NCI-H69 (cell line): ENCODE data around the gene ANXA6.
A peak's percentile ranks its signal among the peaks of the same experiment; 100 is the strongest.

Source experiments
- DNase-seq: peaks from one replicate; lab custom pipeline; 2025; lab: John Stamatoyannopoulos, UW

ANXA6 gene

GRCh38 chr5:151153300-151153699 is 4.3 kb downstream of the ANXA6 start:
- no peak for DNase-seq

- no peak for DNase-seq
These were observed 5.8 kb downstream of the ANXA6 start for GRCh38 chr5:151151793-151152192.

- no peak for DNase-seq
These were observed 6.3 kb downstream of the ANXA6 start for GRCh38 chr5:151151263-151151660.

- no peak for DNase-seq
These were observed 6.9 kb downstream of the ANXA6 start for GRCh38 chr5:151150471-151151262.

- no peak for DNase-seq
These were observed 9.0 kb downstream of the ANXA6 start for GRCh38 chr5:151148583-151148982.

GRCh38 chr5:151147033-151147432 is 10.5 kb downstream of the ANXA6 start:
- DNase-seq: no peak

- DNase-seq: no peak
These were observed 11.5 kb downstream of the ANXA6 start for GRCh38 chr5:151146061-151146460.

- no peak for DNase-seq
These were observed 12.7 kb downstream of the ANXA6 start for GRCh38 chr5:151144922-151145321.

GRCh38 chr5:151144275-151144674 is 13.3 kb downstream of the ANXA6 start:
- DNase-seq: no peak

- no peak for DNase-seq
These were observed 13.9 kb downstream of the ANXA6 start for GRCh38 chr5:151143645-151144044.

- no peak for DNase-seq
These were observed 14.6 kb downstream of the ANXA6 start for GRCh38 chr5:151142933-151143332.

GRCh38 chr5:151141535-151141934 is 16.0 kb downstream of the ANXA6 start:
- no peak for DNase-seq

- DNase-seq: no peak
These were observed 16.7 kb downstream of the ANXA6 start for GRCh38 chr5:151140686-151141459.

GRCh38 chr5:151139646-151140045 is 17.9 kb downstream of the ANXA6 start:
- DNase-seq: no peak

GRCh38 chr5:151139015-151139414 is 18.6 kb downstream of the ANXA6 start:
- DNase-seq: peak; percentile 11

- no peak for DNase-seq
These were observed 19.5 kb downstream of the ANXA6 start for GRCh38 chr5:151138114-151138513.

GRCh38 chr5:151137067-151137825 is 20.3 kb downstream of the ANXA6 start:
- DNase-seq: no peak

- DNase-seq: no peak
These were observed 23.4 kb downstream of the ANXA6 start for GRCh38 chr5:151134228-151134627.

GRCh38 chr5:151132963-151133362 is 24.6 kb downstream of the ANXA6 start:
- peak; percentile 23 for DNase-seq

GRCh38 chr5:151130922-151131891 is 26.4 kb downstream of the ANXA6 start:
- DNase-seq: no peak

- DNase-seq: no peak
These were observed 27.2 kb downstream of the ANXA6 start for GRCh38 chr5:151130235-151130921.
